ENCODE results near the gene DDR1.
"Not testable (repeated sequence)": the region's sequence is repeated elsewhere in the genome, so short reads cannot be mapped to it uniquely, and the experiment has no call there.

DDR1 gene

DNA sequence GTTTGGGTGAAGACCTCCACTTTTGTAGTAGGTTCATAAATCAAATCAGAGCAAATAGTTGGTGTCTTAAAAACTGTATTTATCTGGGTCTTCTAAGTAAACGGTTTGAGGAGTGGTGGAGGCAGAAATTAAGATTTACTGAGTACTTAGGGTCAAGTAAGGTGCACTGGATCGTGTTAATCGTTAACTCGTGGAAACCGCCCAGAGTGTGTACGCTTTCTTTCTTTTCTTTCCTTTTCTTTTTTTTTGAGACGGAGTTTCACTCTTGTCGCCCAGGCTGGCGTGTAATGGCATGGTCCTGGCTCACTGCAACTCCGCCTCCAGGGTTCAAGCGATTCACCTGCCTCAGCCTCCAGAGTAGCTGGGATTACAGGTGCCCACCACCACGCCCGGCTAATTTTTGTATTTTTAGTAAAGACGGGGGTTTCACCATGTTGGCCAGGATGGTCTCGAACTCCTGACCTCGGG is 23.0 kb downstream of the DDR1 start:
- not testable (repeated sequence) for H3K9me3 ChIP-seq (ENCODE audit: control insufficient read depth, insufficient read depth, low read length); H3K4me1 ChIP-seq (ENCODE audit: insufficient read depth, low read length)
- peak overlapping the region; percentile 93; the same call in 1 of the 2 replicates for H3K9ac ChIP-seq (ENCODE audit: low read depth, low read length)
- peaks cover 10% of the 10 kb centered on the region; the same call in 1 of the 2 replicates for H3K36me3 ChIP-seq (ENCODE audit: insufficient read depth, low read length)

DNA sequence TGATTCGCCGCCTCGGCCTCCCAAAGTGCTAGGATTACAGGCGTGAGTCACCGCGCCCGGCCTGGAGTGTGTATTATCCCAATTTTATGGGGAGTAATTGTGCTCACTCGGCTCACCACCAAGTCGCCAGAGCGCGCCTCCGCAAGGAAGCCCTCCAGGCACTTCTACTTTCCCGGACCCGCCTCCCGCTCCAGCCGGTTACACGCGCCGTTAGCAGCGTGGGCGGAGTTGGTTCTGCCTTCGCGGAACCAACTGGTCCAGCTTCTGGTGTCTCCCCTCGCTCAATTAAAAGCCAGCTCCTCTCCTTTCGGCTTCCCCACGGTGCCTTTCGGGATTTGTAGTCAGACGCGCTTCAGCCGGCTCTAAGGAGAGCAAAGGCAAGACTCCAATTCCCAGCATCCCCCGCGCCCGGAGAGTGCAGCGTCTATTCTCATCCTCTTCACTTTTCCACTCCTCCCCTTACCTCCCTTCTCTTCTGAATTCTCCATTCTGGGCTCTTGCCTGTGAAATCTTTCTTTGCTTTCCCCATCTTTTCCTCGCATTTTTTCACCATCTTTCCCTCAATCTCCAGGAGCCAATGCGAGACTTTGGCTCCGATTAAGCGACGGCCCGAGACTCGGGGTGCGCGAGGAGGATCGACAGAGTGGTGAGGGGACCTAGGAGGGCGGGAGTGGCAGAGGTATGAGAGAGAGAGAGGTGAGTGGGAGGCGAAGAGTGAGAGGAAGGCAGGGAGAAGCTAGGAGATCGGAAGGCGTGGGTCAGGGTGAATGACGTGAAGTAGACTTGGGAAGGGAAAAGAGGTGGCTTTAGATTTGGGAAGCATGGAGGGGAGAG is 23.7 kb downstream of the DDR1 start, which contains the start of gene GTF2H4:
GTF2H4 (plus strand) TSS at position 450 of the 834 bp plus-strand sequence.
- H3K4me1 ChIP-seq (ENCODE audit: insufficient read depth, low read length), result no peaks in the 10 kb centered on the region
- peaks cover 10% of the 10 kb centered on the region; the same call in 1 of the 2 replicates for H3K36me3 ChIP-seq (ENCODE audit: insufficient read depth, low read length)
- no peaks in the 10 kb centered on the region for H3K9me3 ChIP-seq (ENCODE audit: control insufficient read depth, insufficient read depth, low read length)
- peak within 1 kb of the TSS; percentile 93 for H3K9ac ChIP-seq (ENCODE audit: low read depth, low read length)

DNA sequence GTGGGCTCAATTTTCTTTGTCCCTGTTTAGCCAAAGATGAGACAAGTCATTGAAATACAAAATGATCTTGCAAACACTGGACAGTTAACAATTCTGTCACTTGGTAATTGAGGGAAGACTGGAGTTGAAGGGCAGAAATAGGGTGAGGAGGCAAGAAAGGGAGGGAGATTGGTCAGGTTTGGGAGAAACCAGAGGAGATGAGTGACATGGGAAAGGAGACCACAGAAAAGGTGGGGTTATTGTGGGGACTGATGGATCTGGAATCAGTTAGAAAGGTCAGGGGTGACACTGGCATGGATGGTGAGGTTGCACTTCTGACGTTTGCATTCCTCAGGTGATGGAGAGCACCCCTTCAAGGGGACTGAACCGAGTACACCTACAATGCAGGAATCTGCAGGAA is 24.4 kb downstream of the DDR1 start:
- Histone ChIP-seq H3K9me3 (ENCODE audit: control insufficient read depth, insufficient read depth, low read length) (no peaks in the 10 kb centered on the region), H3K4me1 (ENCODE audit: insufficient read depth, low read length) (no peaks in the 10 kb centered on the region), H3K9ac (ENCODE audit: low read depth, low read length) (peak overlapping the region; percentile 93), H3K36me3 (ENCODE audit: insufficient read depth, low read length) (peaks cover 10% of the 10 kb centered on the region; the same call in 1 of the 2 replicates)

DNA sequence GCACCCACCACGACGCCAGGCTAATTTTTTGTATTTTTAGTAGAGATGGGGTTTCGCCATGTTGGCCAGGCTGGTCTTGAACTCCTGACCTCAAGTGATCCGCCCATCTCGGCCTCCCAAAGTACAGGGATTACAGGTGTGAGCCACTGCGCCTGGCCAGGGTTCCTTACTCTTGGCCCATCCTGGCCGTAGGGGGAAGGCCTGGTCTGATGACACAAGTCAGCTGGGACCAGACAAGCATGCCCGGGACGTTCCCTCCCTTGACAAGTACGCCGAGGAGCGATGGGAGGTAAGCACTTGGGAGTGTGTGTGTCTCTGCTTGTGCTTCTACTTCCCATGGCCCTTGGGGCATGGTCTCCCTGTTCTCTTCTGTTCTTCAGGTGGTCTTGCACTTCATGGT is 26.2 kb downstream of the DDR1 start:
- not testable (repeated sequence) for H3K4me1 ChIP-seq (ENCODE audit: insufficient read depth, low read length); H3K9ac ChIP-seq (ENCODE audit: low read depth, low read length); H3K9me3 ChIP-seq (ENCODE audit: control insufficient read depth, insufficient read depth, low read length)

DNA sequence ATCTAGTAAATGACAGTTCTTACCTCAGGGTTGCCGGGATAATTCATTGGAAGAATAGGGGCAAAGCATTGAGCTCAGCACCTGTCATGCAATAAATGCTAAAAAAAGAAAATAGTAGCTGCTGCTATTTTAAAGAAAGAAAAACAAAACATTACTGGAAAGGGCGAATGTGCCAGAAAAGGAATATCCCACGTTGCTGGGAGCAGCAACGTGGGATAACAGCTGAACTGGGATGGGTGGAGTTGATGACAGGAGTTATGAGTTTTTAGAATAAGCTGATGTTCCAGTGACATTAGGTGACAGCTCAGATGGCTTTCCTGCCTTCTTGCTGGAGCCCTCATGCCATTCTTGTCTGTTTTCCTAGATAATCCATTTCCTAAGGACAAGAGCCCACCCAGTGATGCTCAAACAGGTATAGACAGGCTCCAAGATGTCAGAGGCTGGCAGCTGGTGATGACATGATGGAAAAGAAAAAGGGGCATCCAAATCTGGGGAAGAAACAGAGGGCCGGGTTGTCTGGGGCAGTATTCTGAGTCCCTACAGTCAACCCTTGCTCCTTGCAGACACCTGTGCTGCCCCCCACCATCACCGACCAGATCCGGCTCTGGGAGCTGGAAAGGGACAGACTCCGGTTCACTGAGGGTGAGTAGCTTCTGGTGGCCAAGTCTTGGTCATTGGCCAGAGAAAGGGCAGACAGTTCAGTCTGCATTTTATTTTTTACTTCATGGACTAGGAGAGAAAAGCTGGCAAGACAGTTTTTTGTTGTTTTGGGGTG is 28.6 kb downstream of the DDR1 start:
- Histone ChIP-seq H3K9ac (ENCODE audit: low read depth, low read length) (peak overlapping the region; percentile 72; the same call in 1 of the 2 replicates), H3K36me3 (ENCODE audit: insufficient read depth, low read length) (peaks cover 14% of the 10 kb centered on the region; the same call in 1 of the 2 replicates), H3K4me1 (ENCODE audit: insufficient read depth, low read length) (no peaks in the 10 kb centered on the region; the same call in 1 of the 2 replicates), H3K9me3 (ENCODE audit: control insufficient read depth, insufficient read depth, low read length) (no peaks in the 10 kb centered on the region)

More for the DNA sequence above, 26.2 kb downstream of the DDR1 start:
- peaks cover 10% of the 10 kb centered on the region; the same call in 1 of the 2 replicates for H3K36me3 ChIP-seq (ENCODE audit: insufficient read depth, low read length)

DNA sequence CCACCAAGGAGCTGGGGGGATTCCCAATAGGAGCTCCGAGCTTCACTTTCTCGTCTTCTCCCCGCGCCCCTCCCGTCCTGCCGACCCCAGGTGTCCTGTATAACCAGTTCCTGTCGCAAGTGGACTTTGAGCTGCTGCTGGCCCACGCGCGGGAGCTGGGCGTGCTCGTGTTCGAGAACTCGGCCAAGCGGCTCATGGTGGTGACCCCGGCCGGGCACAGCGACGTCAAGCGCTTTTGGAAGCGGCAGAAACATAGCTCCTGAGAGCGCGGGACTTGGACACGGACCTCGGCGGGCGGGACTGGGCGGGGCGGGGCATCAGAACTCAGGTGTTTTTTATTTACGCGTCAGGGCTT is 29.4 kb downstream of the DDR1 start:
- Histone ChIP-seq H3K9me3 (ENCODE audit: control insufficient read depth, insufficient read depth, low read length) (no peaks in the 10 kb centered on the region), H3K9ac (ENCODE audit: low read depth, low read length) (peak overlapping the region; percentile 72; the same call in 1 of the 2 replicates), H3K36me3 (ENCODE audit: insufficient read depth, low read length) (peaks cover 14% of the 10 kb centered on the region; the same call in 1 of the 2 replicates), H3K4me1 (ENCODE audit: insufficient read depth, low read length) (no peaks in the 10 kb centered on the region; the same call in 1 of the 2 replicates)

DNA sequence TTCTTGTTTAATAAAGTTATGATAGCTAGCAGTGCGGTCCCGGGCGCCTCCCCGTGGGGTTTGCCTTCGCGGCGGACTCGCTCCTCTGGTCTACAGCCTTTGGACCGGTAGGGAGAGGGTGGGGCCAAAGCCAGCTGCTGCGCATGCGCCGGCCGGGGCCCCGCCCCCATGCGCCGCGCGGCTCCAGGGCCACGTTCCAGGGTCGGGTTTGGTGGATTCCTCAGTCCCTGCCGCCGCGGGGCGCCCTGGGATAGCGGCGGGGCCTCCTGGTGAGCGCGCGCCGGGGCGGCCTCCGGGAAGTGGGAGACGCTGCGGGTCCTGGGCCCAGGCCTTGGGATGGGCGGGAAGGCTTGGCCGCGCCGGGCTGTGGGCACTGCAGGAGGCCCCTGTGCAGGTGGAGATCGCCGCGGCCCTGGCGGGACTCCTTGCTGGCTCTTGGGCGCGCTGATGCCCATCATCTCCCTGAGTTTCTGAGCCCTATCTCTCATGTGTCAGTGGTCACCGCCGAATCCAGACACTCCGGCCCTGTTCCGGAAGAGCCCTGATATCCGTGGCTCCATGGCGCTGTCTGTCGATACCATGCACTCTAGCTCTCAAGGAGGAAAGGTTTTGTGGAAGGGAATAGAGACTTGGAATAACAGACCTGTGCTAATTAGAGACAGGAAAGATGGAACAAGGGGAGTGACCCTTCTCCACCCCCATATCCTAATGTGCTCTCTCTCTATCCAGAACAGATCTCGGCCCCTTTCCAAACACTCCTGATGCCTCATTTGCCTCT is 29.9 kb downstream of the DDR1 start, which contains the start of gene VARS2:
VARS2 (plus strand) TSS at position 163 of the 778 bp plus-strand sequence; CDS start at position 762, 599 bp downstream.
- peaks cover 14% of the 10 kb centered on the region; the same call in 1 of the 2 replicates for H3K36me3 ChIP-seq (ENCODE audit: insufficient read depth, low read length)
- H3K4me1 ChIP-seq (ENCODE audit: insufficient read depth, low read length), result no peaks in the 10 kb centered on the region; the same call in 1 of the 2 replicates
- no peaks in the 10 kb centered on the region for H3K9me3 ChIP-seq (ENCODE audit: control insufficient read depth, insufficient read depth, low read length)
- H3K9ac ChIP-seq (ENCODE audit: low read depth, low read length), result peak within 1 kb of the TSS; percentile 72

DNA sequence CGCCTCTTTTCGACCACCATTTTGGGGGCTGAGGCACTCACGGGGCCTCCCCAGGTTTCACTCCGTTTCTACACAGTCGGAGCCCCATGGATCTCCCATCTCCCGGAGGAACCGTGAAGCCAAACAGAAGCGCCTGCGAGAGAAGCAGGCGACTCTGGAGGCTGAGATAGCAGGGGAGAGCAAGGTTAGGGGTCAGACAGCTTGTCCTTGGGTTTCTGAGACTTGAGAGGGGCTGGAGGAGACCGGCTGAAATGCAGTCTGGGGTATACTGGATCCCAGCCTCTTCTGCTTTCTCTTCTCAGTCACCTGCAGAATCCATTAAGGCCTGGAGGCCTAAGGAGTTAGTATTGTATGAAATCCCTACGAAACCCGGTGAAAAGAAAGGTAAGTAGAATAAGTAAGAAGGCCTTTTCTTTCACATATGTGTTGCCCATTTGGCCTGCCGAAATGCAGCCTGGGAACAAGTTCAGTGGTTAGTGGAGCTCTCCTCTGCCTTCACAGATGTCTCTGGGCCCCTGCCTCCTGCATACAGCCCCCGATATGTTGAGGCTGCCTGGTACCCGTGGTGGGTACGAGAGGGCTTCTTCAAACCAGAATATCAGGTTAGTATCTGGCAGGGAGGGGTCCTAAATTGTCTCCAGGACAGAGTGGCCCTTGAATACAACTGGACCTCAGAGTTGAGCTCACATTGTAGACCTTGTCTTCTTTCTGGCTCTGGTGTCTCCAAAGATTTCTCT is 30.7 kb downstream of the DDR1 start:
- Histone ChIP-seq H3K4me1 (ENCODE audit: insufficient read depth, low read length) (no peaks in the 10 kb centered on the region; the same call in 1 of the 2 replicates), H3K9ac (ENCODE audit: low read depth, low read length) (peak overlapping the region; percentile 72), H3K36me3 (ENCODE audit: insufficient read depth, low read length) (peaks cover 14% of the 10 kb centered on the region; the same call in 1 of the 2 replicates), H3K9me3 (ENCODE audit: control insufficient read depth, insufficient read depth, low read length) (no peaks in the 10 kb centered on the region)

DNA sequence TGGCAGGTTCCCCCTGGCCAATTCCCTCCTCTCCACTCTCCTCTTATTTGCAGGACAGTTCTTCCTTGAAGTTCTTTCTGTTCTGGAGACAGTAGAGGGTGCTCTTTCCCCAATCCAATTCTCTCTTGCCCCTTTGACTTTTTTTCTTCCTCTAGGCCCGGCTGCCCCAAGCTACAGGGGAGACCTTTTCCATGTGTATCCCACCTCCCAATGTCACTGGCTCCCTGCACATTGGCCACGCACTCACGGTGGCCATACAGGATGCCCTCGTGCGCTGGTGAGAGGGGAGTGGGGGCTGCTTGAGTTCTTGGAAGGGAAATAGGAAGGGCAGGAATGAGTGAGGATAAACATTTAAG is 31.2 kb downstream of the DDR1 start:
- H3K36me3 ChIP-seq (ENCODE audit: insufficient read depth, low read length), result peaks cover 14% of the 10 kb centered on the region; the same call in 1 of the 2 replicates
- H3K9me3 ChIP-seq (ENCODE audit: control insufficient read depth, insufficient read depth, low read length), result no peaks in the 10 kb centered on the region
- H3K4me1 ChIP-seq (ENCODE audit: insufficient read depth, low read length), result no peaks in the 10 kb centered on the region; the same call in 1 of the 2 replicates
- H3K9ac ChIP-seq (ENCODE audit: low read depth, low read length), result no peak overlapping the region

DNA sequence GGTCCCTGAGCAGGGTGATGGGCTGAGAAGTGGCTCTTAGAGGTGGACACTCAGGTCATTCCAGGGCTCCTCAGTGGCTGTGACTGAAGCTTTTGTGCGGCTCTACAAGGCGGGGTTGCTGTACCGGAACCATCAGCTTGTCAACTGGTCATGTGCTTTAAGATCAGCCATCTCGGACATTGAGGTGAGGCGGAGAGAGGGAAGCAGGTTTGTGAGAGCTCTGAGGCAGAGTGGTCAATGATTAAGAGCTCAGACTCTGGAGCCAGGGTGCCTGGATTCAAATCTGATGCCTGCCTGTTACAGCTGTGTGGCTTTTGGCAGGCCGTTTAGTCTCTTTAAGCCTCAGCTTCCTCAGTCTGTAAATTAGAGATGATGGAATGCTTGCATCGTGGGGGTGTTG is 32.7 kb downstream of the DDR1 start:
- Histone ChIP-seq H3K9me3 (ENCODE audit: control insufficient read depth, insufficient read depth, low read length) (no peaks in the 10 kb centered on the region), H3K9ac (ENCODE audit: low read depth, low read length) (no peak overlapping the region), H3K4me1 (ENCODE audit: insufficient read depth, low read length) (no peaks in the 10 kb centered on the region; the same call in 1 of the 2 replicates), H3K36me3 (ENCODE audit: insufficient read depth, low read length) (peaks cover 6% of the 10 kb centered on the region)

DNA sequence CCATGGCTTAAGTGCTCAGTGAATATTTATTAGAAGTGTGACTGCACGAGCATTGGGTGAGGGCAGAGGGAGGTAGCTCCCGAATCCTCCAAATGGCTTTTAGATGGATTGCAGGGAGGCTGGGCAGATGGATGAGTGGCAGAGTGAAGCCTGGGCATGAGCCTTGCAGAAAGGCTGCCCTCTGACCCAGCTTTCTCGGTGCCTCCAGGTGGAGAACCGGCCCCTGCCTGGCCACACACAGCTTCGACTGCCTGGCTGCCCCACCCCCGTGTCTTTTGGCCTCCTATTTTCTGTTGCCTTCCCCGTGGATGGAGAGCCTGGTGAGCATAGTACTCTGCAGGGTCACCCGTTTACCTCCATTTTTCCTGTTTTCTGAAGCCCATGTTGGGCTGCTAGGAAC is 33.2 kb downstream of the DDR1 start:
- Histone ChIP-seq H3K4me1 (ENCODE audit: insufficient read depth, low read length) (peaks cover 2% of the 10 kb centered on the region; the same call in 1 of the 2 replicates), H3K9me3 (ENCODE audit: control insufficient read depth, insufficient read depth, low read length) (no peaks in the 10 kb centered on the region), H3K9ac (ENCODE audit: low read depth, low read length) (no peak overlapping the region), H3K36me3 (ENCODE audit: insufficient read depth, low read length) (peaks cover 4% of the 10 kb centered on the region)

DNA sequence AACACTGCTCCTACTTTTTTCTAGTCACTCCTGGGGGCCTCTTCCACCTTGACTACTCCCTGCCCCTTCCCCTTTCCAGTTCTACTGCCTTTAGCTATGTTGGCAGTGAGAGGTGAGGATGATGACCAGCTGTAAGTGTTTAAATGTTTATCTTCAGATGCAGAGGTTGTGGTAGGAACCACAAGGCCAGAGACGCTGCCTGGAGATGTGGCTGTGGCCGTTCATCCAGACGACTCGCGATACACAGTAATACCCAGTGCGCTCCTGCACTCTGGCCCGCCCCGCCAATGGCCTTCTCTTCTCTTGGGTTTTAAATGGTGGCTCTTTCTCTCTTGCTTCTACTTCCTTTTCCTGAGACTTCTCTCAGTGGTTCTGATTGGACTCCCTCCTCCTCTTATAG is 34.4 kb downstream of the DDR1 start:
- no peaks in the 10 kb centered on the region for H3K9me3 ChIP-seq (ENCODE audit: control insufficient read depth, insufficient read depth, low read length)
- no peak overlapping the region for H3K9ac ChIP-seq (ENCODE audit: low read depth, low read length)
- H3K4me1 ChIP-seq (ENCODE audit: insufficient read depth, low read length), result peaks cover 12% of the 10 kb centered on the region; the same call in 1 of the 2 replicates
- peaks cover 10% of the 10 kb centered on the region for H3K36me3 ChIP-seq (ENCODE audit: insufficient read depth, low read length)

DNA sequence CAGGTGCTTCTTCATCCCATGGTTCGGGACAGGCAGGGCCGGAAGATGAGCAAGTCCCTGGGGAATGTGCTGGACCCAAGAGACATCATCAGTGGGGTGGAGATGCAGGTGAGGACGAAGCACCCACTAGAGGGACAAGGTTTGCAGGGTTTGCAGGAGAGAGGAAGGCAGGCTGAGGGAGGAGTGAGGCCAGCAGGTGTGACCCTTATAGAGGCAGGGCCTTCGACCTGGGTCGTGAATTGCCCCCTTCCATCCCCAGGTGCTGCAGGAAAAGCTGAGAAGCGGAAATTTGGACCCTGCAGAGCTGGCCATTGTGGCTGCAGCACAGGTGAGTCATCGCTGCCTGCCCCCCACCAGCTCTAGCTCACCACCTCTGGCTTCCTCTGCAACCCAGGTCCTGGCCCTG is 38.1 kb downstream of the DDR1 start:
- Histone ChIP-seq H3K36me3 (ENCODE audit: insufficient read depth, low read length) (peaks cover 13% of the 10 kb centered on the region), H3K9me3 (ENCODE audit: control insufficient read depth, insufficient read depth, low read length) (no peaks in the 10 kb centered on the region), H3K9ac (ENCODE audit: low read depth, low read length) (no peak overlapping the region), H3K4me1 (ENCODE audit: insufficient read depth, low read length) (peaks cover 13% of the 10 kb centered on the region; the same call in 1 of the 2 replicates)

Data from ES-I3 (cell line).